Measurements from ENCODE around the gene SGCA. TPM values are rescaled to one million over a fixed set of nuclear protein-coding genes. Genes with fewer than 3 reads are reported as not detected.

The SGCA gene
- total and polyA plus RNA-seq, 10 of the 15 experiments (the other 5 are each of a cell fraction or from before 2014, with no cell fraction given): 0.13 to 2.2 (median 0.50) TPM; not detected in 2

DNA sequence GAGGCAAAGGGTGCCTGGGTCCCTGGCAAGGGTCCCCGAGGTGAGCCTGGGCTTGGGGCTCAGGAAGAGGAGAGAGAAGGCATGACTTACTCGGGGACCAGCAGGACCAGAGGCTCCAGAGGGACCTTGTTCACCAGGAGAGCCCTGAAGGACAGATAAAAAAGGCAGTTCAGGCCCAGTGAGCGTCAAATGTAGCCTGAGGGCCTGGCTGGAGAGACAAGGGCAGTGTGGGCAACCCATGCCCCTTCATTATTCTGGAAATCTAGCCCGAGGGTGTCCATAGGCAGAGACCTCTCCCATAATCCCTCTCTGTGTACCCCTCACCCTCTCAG lies 21.6 kb downstream of the SGCA start (continued):
- TF ChIP-seq BCL3 (IDR thresholded peaks at IDR 0.05; ENCODE audit: borderline replicate concordance, insufficient read depth, low read depth, low read length, poor library complexity, severe bottlenecking) (no peak), KDM1A (IDR thresholded peaks at IDR 0.05; ENCODE audit: borderline replicate concordance) (no peak), BCL11A (IDR thresholded peaks at IDR 0.05; ENCODE audit: low read depth, low read length) (no peak)

DNA sequence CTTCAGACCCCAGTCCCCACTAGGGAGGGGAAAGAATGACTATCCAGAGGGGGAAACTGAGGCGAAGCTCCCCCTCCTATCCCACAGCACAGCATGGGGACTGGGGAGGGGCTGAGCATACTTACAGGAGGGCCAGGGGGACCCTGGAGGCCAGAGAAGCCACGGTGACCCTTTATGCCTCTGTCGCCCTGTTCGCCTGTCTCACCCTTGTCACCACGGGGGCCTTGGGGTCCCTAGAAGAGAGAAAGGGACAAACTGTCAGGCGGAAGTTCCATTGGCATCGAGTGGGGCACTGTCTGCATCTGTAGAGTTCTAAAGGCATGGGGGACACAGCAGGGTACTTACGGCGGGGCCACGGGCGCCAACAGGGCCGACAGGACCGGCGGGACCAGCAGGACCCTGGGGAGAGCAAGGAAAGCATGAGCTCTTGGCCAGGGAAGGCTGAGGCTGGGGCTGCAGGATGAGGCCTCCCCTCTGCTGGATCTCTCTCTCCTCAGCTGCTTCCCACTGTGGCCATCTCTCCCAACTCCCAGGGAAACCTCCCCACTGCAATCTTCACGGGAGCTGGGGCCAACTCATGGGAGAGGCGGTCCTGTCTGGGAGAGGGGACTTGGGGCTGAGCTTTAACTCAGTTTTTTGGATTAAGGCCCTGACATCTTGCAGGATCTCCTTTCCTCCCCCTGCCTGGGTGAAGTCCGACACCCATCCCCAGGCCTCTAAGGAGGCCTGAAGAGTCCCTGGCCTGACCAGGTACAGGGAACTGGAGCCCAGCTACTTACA lies 22.1 kb downstream of the SGCA start:
- H3K27ac ChIP-seq (ENCODE audit: control insufficient read depth, insufficient read depth): no peak overlapping the region
- 55% methylated on average over 17 of the region's 17 CpGs for WGBS (ENCODE audit: insufficient coverage, insufficient replicate concordance, low lambda C conversion rate, missing lambda C conversion rate)
- H3K4me1 ChIP-seq (ENCODE audit: control insufficient read depth, insufficient read depth, low read length): peaks cover 33% of the 10 kb centered on the region
- H3K79me2 ChIP-seq (ENCODE audit: control insufficient read depth, insufficient read depth, low read length): no peaks in the 10 kb centered on the region; the same call in 1 of the 2 replicates
- no peaks in the 10 kb centered on the region for H3K27me3 ChIP-seq (replicated peaks in 1 of 2; ENCODE audit: control insufficient read depth in 2 of 2, insufficient read depth in 2 of 2, low read length in 1 of 2)
- no peak overlapping the region for H3K4me2 ChIP-seq (ENCODE audit: control insufficient read depth, insufficient read depth)
- TF ChIP-seq CREB1 (IDR thresholded peaks at IDR 0.05; ENCODE audit: low read depth) (no peak), DPF2 (IDR thresholded peaks at IDR 0.05) (no peak)
- in situ Hi-C loops (cut with MboI): no loop called here
- ChIA-PET SMC1A (ENCODE audit: uncharacterized antibody, unreplicated experiment) (interaction anchor here (0.5 to 1.9 kb wide), 3 partner anchors 10 to 18 kb away, joined by 3 to 7 read pairs (median 7); no protein-coding TSS in a partner anchor), RAD21 (ENCODE audit: unreplicated experiment) (interaction anchor here (0.9 to 1.9 kb wide), 2 partner anchors 19 to 24 kb away, joined by 5 to 9 read pairs; no protein-coding TSS in a partner anchor), POLR2A (interaction anchor here (0.6 to 1.2 kb wide), 2 partner anchors 39 to 47 kb away, joined by 3 read pairs; no protein-coding TSS in a partner anchor), CTCF (interaction anchor here (0.9 to 3.5 kb wide), 4 partner anchors 9 to 18 kb away, joined by 4 to 26 read pairs (median 8); no protein-coding TSS in a partner anchor)
- no peaks in the 10 kb centered on the region for H4K20me1 ChIP-seq (ENCODE audit: control insufficient read depth, insufficient read depth)
- H3K9ac ChIP-seq (ENCODE audit: control insufficient read depth, insufficient read depth, low read length): no peak overlapping the region
- DNase-seq (ENCODE audit: low read depth, low spot score) (no peak), ATAC-seq (no peak), FAIRE-seq (no peak)
- H2AFZ ChIP-seq (ENCODE audit: control insufficient read depth, low read depth, low read length): no peak overlapping the region
- peaks cover 0 to 6% of the 10 kb centered on the region in 2 experiments; a peak in 2 of 4 replicates for H3K36me3 ChIP-seq (ENCODE audit: control insufficient read depth in 2 of 2, insufficient read depth in 2 of 2, low read length in 1 of 2)
- no TSS peak for BruUV-seq (replicated peaks)
- no peaks in the 10 kb centered on the region for H3K9me3 ChIP-seq (replicated peaks; ENCODE audit: control insufficient read depth, insufficient read depth, low read length)
- intact Hi-C loops (cut with micrococcal nuclease; ENCODE audit: unreplicated experiment): no loop called here
- H3K4me3 ChIP-seq: no peak overlapping the region

Measured in GM12878 (cell line).